GM12891 (cell line): ENCODE measurements around the gene EPGN.

ENCODE experiments used
- POLR2A ChIP-seq: IDR thresholded peaks from 2 replicates; pipeline ENCODE4 v1.6.1; 2011; ENCODE audit warnings: low read depth, low read length, control low read depth
- POLR2AphosphoS5 ChIP-seq: IDR thresholded peaks from 2 replicates; pipeline ENCODE4 v1.6.1; 2011; ENCODE audit warnings: low read depth, low read length, control low read depth
- SPI1 ChIP-seq: IDR thresholded peaks from 2 replicates; pipeline ENCODE4 v1.6.1; 2011; ENCODE audit warnings: low read depth, low read length, control low read depth
- TAF1 ChIP-seq: IDR thresholded peaks from 2 replicates; pipeline ENCODE4 v1.6.1; 2011; ENCODE audit warnings: low read depth, low read length, control low read depth

DNA sequence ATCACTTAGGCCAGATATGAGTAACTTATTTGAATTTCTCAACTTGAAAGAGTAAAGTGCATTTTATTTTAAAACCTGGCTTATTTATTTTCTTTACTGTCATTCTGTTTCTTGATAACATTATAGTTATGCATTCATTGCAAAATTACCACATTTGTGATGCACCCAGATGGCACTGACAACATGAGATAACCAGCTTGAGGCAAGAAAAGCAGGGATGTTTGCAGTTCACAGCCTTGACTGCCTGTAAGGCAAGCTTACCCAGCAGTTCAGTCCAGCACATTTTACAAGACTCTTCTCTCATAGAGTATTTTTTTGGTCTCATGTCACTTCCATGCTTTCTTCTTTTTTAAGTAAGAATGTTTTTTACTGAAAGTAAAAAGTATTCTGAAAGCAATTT, 25.3 kb upstream of the EPGN start:
- TF ChIP-seq POLR2AphosphoS5 (no peak), POLR2A (no peak), TAF1 (no peak), SPI1 (no peak)
